Activated naive CD8-positive, alpha-beta T cell treated with anti-CD3 and anti-CD28 coated beads for 36 hours (primary cell): ENCODE data around the gene ESYT1. TPM values are rescaled to one million over a fixed set of nuclear protein-coding genes. Genes with fewer than 3 reads are reported as not detected.
A peak's percentile ranks its signal among the peaks of the same experiment; 100 is the strongest.
"Not testable (repeated sequence)": the region's sequence is repeated elsewhere in the genome, so short reads cannot be mapped to it uniquely, and the experiment has no call there.

Experiments
- DNase-seq: peaks from one replicate; pipeline ENCODE4 v3.0.0; 2021
- H3K27ac Mint-ChIP-seq: one replicate; pipeline ENCODE4 v1.8.0; 2022; ENCODE audit warnings: mild to moderate bottlenecking, moderate library complexity, mixed read lengths
- H3K27me3 Mint-ChIP-seq: one replicate; pipeline ENCODE4 v1.8.0; 2022; ENCODE audit warnings: mild to moderate bottlenecking, mixed read lengths
- H3K36me3 Mint-ChIP-seq: one replicate; pipeline ENCODE4 v1.8.0; 2021; ENCODE audit warnings: mild to moderate bottlenecking, mixed read lengths
- H3K4me1 Mint-ChIP-seq: one replicate; pipeline ENCODE4 v1.8.0; 2021; ENCODE audit warnings: mixed read lengths
- H3K4me3 Mint-ChIP-seq: one replicate; pipeline ENCODE4 v1.8.0; 2022; ENCODE audit warnings: mild to moderate bottlenecking, moderate library complexity, mixed read lengths
- H3K9me3 Mint-ChIP-seq: one replicate; pipeline ENCODE4 v1.8.0; 2022; ENCODE audit warnings: mixed read lengths
- total RNA-seq, 2 experiments: library from RNA; stranded (reverse); gene quantifications; one replicate each; pipeline ENCODE4 v1.2.3, GENCODE V29; 2021

Gene ESYT1
- total RNA-seq, 2 experiments from 2014 or later = 153 to 155 TPM

DNA sequence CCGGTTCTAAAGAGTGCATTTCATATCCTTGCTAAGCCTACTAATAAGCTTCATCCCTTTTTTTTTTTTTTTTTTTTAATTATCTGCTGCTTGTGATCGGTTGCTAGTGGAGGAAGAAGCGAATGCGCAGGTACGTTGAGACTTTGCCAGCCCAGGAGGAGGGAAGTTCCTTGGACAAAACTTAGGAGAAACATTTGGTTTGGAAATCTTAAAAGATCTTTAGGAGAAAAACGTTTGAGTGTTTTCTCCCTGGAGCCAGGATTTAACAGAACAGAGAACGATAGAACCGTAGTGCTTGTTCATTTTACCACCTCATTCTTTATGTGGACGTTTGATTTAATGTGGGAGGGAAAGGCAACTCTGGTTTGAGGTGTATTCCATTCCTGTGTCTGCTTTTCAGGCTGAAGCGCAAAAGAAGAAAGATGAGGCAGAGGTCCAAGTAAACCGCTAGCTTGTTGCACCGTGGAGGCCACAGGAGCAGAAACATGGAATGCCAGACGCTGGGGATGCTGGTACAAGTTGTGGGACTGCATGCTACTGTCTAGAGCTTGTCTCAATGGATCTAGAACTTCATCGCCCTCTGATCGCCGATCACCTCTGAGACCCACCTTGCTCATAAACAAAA, 10.9 kb upstream of the ESYT1 start:
- not testable (repeated sequence) for H3K9me3 Mint-ChIP-seq, DNase-seq
- peaks cover 40% of the 10 kb centered on the region for H3K4me1 Mint-ChIP-seq
- peaks cover 63% of the 10 kb centered on the region for H3K36me3 Mint-ChIP-seq
- peaks cover 14% of the 10 kb centered on the region for H3K27me3 Mint-ChIP-seq
- peak overlapping the region; percentile 92 for H3K4me3 Mint-ChIP-seq
- peak overlapping the region; percentile 100 for H3K27ac Mint-ChIP-seq

DNA sequence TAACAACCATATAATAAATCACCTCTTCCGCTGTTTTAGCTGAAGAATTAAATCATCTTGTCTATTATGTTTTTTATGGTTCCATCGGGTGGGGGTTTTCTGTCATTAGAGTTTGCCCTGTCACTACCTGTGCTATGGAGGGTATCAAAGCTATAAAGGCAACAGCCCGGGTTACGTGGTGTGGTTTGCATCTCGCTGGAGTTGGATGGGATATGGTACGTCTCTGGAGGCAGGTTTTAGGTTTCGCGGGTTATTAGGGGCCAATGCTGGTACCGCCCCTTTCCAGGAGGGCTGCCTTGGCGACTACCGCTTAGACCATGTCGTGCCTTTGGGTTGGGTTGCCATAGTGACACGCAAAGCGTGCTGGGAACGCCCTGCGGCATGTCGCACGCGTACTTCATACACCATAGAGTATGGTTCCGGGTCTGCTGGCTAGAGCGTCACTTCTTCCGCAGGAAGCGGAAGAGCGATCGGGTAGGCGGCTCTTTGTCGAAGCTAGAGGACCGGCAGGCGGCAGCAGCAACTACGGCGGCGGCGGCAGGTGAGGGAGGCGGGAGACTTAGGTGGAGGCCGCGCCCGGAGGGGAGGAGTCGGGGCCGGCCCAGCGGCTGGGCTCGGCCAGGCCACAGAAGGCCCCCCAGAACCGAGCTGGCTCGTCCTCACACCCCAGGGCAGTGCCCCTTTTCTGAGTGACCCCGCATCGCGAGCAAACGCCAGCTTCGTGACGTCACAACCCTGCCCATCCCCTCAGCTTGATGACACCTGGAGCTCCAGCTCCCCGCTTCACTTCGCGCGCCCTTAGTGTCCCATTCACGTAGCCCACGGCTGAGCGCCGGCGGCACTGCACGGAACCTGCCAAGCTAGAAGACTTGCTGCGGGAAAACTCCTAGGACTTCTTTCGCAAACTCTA, 10.0 kb upstream of the ESYT1 start, which contains the start of gene ZC3H10:
Gene ZC3H10, plus strand, starts transcription at position 489 of the 910 bp plus-strand sequence. CDS start 2,297 bp downstream, outside the sequence.
- Mint-ChIP-seq H3K4me1 (peaks cover 40% of the 10 kb centered on the region), H3K4me3 (peak within 1 kb of the TSS; percentile 92), H3K9me3 (no peaks in the 10 kb centered on the region), H3K27me3 (peaks cover 14% of the 10 kb centered on the region), H3K36me3 (peaks cover 57% of the 10 kb centered on the region), H3K27ac (peak within 1 kb of the TSS; percentile 100)
- DNase-seq = peak; percentile 98

DNA sequence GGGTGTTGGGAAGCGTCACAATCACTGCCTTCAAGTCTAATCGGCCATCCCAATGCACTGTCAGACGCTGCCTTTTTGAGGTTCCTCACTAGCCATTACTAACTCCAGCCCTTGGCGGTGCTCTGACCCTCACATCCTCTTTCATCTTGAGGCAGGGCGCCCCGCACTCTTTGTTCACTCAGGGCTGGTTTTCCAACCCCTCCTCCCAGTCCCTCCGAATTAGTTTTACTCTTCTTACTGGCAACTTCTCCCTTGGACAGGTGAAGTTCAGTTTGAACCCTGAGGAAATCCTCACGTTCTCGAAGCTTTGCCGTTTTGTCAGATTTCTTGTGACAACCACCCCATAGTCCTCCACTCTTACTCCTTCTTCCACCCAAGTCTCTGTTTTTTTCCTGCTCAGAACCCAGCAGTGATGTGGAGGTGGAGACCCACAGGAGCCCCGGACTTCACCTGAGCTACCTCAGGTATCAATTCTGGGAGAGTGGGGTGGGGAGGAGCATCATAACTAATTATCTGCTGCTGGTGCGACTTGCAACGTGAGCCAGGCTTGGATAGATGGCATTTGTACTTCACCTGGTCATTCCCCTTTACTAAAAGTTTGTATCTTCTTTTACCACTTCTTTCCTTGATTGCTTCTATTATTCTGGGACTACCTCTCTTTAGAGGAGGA, 9.2 kb upstream of the ESYT1 start:
- Mint-ChIP-seq H3K4me3 (peak overlapping the region; percentile 92), H3K27ac (peak overlapping the region; percentile 100), H3K27me3 (peaks cover 14% of the 10 kb centered on the region), H3K36me3 (peaks cover 49% of the 10 kb centered on the region), H3K9me3 (no peaks in the 10 kb centered on the region), H3K4me1 (peaks cover 38% of the 10 kb centered on the region)
- DNase-seq = no peak

DNA sequence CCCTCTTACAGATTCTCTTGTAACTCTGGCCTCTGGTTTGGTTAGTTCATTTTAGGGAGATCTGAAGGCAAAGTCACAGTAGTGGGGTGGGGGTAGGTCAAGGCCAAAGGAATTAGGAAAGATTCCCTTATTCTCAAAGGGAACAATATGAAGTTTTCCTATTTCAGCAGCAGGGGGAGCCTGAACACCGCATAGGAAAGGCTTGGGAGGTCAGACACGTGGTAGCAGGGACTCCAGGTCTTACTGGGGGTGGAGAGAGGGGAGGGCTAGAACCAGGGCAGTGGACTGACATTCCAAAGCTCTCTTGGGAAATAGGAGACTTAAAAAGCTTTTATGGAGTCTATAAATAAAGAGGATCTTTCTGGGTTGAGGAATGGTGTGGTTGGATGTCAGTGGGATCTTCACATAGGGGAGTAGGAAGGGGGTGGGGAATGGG, 8.7 kb upstream of the ESYT1 start:
- peaks cover 14% of the 10 kb centered on the region for H3K27me3 Mint-ChIP-seq
- H3K4me1 Mint-ChIP-seq = peaks cover 35% of the 10 kb centered on the region
- H3K27ac Mint-ChIP-seq = peak overlapping the region; percentile 100
- H3K4me3 Mint-ChIP-seq = peak overlapping the region; percentile 92
- peak; percentile 46 for DNase-seq
- no peaks in the 10 kb centered on the region for H3K9me3 Mint-ChIP-seq
- H3K36me3 Mint-ChIP-seq = peaks cover 44% of the 10 kb centered on the region

DNA sequence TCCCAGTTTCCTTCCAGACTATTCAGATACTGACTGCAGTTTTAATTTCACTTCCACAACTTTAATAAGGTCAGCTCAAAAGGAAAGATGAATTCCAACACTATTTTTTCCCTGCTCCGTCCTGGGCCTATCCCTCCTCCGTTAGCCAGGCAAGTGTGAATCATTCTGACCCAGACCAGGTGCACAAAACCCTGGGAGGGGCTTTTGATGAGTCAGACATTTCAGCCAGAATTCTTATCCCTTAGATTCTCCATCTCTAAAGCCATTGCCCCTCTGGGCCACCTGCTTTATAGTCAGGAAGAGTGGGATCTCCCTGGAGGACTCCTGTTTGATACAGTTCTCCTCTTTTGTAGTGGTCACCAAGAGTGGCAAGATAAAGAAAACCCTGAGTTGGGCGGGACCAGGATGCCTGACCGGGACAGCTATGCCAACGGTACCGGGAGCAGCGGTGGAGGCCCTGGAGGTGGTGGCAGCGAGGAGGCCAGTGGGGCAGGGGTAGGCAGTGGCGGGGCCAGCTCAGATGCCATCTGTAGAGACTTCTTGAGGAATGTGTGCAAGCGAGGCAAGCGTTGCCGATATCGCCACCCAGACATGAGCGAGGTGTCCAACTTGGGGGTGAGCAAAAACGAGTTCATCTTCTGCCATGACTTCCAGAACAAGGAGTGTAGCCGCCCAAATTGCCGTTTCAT, 7.8 kb upstream of the ESYT1 start:
- peaks cover 35% of the 10 kb centered on the region for H3K4me1 Mint-ChIP-seq
- no peak for DNase-seq
- H3K4me3 Mint-ChIP-seq = no peak overlapping the region
- H3K9me3 Mint-ChIP-seq = no peaks in the 10 kb centered on the region
- H3K27ac Mint-ChIP-seq = peak overlapping the region; percentile 51
- peaks cover 14% of the 10 kb centered on the region for H3K27me3 Mint-ChIP-seq
- peaks cover 42% of the 10 kb centered on the region for H3K36me3 Mint-ChIP-seq

DNA sequence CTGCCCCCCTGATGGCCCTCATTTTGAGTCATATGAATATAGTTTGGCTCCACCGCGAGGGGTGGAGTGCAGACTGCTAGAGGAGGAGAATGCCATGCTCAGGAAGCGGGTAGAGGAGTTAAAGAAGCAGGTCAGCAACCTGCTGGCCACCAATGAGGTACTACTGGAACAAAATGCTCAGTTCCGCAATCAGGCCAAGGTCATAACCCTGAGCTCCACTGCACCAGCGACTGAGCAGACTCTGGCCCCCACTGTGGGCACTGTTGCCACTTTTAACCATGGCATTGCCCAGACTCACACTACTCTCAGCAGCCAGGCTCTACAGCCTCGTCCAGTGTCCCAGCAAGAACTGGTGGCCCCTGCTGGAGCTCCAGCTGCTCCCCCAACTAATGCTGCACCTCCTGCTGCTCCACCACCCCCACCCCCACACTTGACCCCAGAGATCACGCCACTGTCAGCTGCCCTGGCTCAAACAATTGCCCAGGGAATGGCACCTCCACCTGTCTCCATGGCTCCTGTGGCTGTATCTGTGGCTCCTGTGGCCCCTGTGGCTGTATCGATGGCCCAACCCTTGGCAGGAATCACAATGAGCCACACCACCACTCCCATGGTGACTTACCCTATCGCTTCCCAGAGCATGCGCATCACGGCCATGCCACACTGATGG, 6.7 kb upstream of the ESYT1 start:
- Mint-ChIP-seq H3K4me3 (no peak overlapping the region), H3K36me3 (peaks cover 39% of the 10 kb centered on the region), H3K4me1 (peaks cover 37% of the 10 kb centered on the region), H3K9me3 (no peaks in the 10 kb centered on the region), H3K27ac (no peak overlapping the region), H3K27me3 (peaks cover 14% of the 10 kb centered on the region)
- DNase-seq = no peak

DNA sequence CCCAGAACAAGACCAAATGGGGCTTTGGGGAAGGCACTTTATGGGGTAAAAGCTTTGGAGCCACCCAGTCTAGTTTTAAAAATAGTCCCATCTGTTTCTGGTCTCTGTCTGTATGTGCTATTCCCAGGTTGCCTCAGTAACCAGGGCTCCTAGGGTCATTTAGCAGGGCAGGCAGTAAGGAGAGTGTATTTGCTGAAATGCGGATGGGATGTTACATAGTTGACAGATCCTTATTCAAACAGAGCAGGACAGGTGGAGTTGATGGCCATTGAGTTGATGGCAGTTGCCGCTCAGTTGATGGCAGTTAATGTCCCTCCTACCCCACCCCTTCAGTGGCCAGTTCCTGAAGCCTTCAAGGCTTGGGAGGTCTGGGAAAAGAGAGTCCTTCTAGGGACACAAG, 5.4 kb upstream of the ESYT1 start:
- H3K9me3 Mint-ChIP-seq = no peaks in the 10 kb centered on the region
- H3K27me3 Mint-ChIP-seq = peaks cover 6% of the 10 kb centered on the region
- peaks cover 46% of the 10 kb centered on the region for H3K4me1 Mint-ChIP-seq
- H3K4me3 Mint-ChIP-seq = no peak overlapping the region
- DNase-seq = no peak
- H3K27ac Mint-ChIP-seq = peak overlapping the region; percentile 29
- peaks cover 27% of the 10 kb centered on the region for H3K36me3 Mint-ChIP-seq

DNA sequence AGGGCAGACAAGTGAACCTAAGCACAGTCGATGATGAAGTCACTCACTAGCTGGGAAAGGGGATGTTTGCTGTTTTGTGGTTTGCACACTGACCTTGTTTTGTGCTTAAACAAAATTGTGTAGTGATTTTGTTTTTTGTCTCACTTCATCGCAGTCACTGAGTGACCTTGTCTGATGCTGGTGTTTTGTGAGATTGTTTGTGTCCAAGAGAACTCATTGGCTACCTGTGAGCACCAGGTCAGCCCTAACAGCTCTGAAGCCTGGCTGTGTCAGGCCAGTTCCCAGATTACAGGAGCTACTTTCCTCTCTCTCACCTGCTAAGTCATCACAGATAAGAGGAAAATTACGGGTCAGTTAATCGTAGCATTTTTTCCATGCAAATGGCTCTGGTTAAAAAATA, 3.9 kb upstream of the ESYT1 start:
- Mint-ChIP-seq H3K9me3 (no peaks in the 10 kb centered on the region), H3K4me1 (peaks cover 40% of the 10 kb centered on the region), H3K36me3 (peaks cover 16% of the 10 kb centered on the region), H3K27ac (peak overlapping the region; percentile 63), H3K27me3 (no peaks in the 10 kb centered on the region), H3K4me3 (no peak overlapping the region)
- no peak for DNase-seq

DNA sequence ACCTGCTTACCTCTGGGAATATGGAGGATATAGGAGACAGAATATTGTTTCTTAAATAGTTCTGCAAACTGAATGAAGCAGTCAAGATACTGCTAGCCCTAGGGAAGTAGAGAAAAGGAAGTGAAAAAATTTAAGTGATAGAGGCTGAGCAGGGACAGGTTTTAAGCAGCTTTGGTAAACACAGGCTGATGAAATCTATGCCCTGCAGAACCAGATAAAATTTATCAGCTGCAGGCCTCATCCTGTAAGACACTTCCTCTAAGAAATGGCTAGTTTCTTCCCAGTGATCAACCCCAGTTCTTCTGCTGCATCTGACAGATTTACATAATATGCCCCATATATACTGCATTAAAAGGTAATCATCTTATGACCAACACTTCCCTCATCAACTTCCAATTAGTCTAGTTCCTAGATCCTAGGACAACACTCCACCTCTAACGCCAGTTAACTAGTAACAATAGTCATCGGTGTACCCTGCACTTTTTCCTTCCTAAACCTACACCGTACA, 1.3 kb upstream of the ESYT1 start:
- Mint-ChIP-seq H3K36me3 (peaks cover 27% of the 10 kb centered on the region), H3K4me1 (peaks cover 48% of the 10 kb centered on the region), H3K4me3 (no peak overlapping the region), H3K27ac (peak overlapping the region; percentile 97), H3K27me3 (no peaks in the 10 kb centered on the region), H3K9me3 (peaks cover 5% of the 10 kb centered on the region)
- DNase-seq = no peak

DNA sequence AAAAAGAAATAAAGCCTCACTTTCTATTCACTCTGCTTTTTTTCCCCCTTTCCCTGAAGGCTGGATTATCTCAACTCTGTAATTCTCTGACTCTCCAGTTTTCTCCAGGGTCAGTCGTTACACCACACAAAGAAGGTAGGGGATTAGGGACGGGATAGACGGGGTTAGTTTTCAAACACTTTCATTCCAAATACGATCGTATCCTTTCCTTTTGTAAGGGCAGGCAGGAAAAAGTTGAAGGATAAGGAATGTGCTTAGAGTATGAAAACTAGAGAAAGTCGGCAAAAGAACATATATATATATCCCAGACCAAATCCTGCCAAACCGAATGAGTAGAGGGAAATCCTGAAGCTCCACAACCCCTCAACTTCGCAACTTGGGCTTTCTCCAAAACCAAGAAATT, 581 bp upstream of the ESYT1 start:
- Mint-ChIP-seq H3K9me3 (peaks cover 5% of the 10 kb centered on the region), H3K4me3 (peak overlapping the region; percentile 95), H3K27ac (peak overlapping the region; percentile 97), H3K27me3 (no peaks in the 10 kb centered on the region), H3K4me1 (peaks cover 52% of the 10 kb centered on the region), H3K36me3 (peaks cover 34% of the 10 kb centered on the region)
- no peak for DNase-seq

DNA sequence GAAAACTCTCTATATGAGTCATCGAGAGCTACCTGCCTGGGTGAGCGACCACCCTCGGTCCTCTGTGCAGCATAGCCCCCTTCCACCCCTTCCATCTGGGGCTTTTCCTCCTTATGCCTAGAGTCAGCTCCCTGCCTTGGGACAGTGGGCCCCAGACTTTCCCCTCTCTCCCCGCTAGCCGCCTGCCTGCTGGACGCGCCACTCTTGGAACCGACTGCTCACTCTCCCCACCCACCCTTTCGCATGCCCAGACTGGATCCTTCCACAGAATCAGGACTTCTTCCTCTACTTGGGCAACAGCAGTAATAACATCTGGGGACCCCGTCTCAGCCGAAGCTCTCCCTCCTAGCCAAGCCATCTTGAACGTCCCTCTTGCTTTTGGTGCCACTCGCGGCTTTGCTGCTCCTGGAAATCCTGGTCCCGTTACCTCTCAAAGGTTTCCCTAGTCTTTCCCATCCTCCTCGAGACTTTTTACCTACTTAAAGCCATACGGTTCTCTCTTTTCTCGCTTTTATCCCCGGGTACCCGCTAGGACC, 671 bp downstream of the ESYT1 start:
- peak overlapping the region; percentile 95 for H3K4me3 Mint-ChIP-seq
- H3K9me3 Mint-ChIP-seq = peaks cover 5% of the 10 kb centered on the region
- no peaks in the 10 kb centered on the region for H3K27me3 Mint-ChIP-seq
- no peak for DNase-seq
- peaks cover 43% of the 10 kb centered on the region for H3K36me3 Mint-ChIP-seq
- H3K4me1 Mint-ChIP-seq = peaks cover 58% of the 10 kb centered on the region
- H3K27ac Mint-ChIP-seq = peak overlapping the region; percentile 97

DNA sequence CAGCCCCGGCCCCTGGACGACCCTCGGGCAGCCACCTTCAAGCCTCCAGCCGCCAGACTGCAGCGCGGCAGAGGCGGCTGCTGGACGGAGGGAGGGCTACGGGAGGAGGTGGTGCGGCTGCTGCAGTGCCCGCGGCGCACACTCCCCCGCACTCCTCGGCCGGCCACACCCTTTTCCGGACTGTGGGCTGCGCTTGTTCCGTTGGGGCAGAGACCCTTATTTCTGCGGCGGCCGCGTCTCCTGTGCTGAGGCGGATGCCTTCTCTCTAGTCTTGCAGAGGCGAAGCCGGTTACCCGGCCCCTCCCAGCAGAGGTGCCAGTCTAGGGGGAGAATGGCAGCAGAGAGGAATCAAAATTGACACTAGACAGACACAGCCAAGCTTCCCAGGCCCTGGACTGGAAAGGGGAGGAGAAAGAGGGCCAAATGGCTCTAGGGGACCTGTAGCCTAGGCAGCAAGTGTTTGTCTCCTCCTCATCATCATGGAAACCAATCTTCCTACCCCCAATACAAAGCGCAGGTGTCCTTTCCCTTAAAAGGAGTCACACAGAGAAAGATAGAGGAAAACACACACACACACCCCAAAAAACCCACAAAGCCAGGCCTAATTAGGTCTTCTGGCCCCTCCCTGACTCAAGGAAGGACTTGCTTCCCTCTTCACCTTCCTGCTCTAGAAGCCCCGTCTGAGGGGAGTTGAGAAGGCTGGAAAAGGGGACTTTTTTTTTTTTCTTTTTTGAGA, 1.3 kb downstream of the ESYT1 start:
- peaks cover 50% of the 10 kb centered on the region for H3K36me3 Mint-ChIP-seq
- H3K4me3 Mint-ChIP-seq = peak overlapping the region; percentile 95
- peak overlapping the region; percentile 97 for H3K27ac Mint-ChIP-seq
- DNase-seq = peak; percentile 85
- H3K4me1 Mint-ChIP-seq = peaks cover 60% of the 10 kb centered on the region
- no peaks in the 10 kb centered on the region for H3K27me3 Mint-ChIP-seq
- H3K9me3 Mint-ChIP-seq = peaks cover 5% of the 10 kb centered on the region

DNA sequence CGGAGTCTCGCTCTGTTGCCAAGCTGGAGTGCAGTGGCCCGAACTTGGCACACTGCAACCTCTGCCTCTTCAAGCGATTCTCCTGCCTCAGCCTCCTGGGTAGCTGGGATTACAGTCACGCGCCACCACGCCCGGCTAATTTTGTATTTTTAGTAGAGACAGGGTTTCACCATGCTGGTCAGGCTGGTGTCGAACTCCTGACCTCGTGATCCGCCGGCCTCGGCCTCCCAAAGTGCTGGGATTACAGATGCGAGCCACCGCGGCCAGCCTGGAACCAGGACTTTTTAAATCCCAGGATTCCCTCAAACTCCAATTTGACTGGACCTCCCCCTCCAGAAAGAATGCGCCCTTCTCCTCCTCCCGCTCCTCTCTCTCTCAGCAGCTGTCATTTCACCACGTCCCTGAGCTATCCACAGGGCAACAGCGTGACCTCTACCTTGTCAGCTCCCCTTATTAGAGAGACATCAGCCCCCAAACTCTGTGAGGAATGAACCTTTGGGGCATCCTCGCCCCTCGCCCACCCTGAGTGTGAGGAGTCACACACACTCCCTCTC, 2.0 kb downstream of the ESYT1 start:
- Mint-ChIP-seq H3K36me3 (peaks cover 51% of the 10 kb centered on the region), H3K27ac (peak overlapping the region; percentile 97)

More for the DNA sequence above, 2.0 kb downstream of the ESYT1 start:
- no peaks in the 10 kb centered on the region for H3K27me3 Mint-ChIP-seq
- H3K9me3 Mint-ChIP-seq = peaks cover 5% of the 10 kb centered on the region
- peaks cover 60% of the 10 kb centered on the region for H3K4me1 Mint-ChIP-seq
- peak overlapping the region; percentile 95 for H3K4me3 Mint-ChIP-seq
- DNase-seq = no peak
